Mucosa of rectum (tissue), 2 donors: ENCODE results near the gene CLDN22.

ENCODE experiments used
- H3K27ac ChIP-seq, 2 donors: one replicate each; pipeline ENCODE4 v1.7.0; 2013; ENCODE audit warnings: inconsistent platforms in 2 of 2, low read depth in 2 of 2, low read length in 2 of 2
- H3K27me3 ChIP-seq, 2 donors: one replicate each; pipeline ENCODE4 v1.7.0; 2013; ENCODE audit warnings: low read length in 2 of 2; ENCODE audit not compliant: control insufficient read depth in 2 of 2, insufficient read depth in 2 of 2
- H3K36me3 ChIP-seq, 2 donors: one replicate each; pipeline ENCODE4 v1.7.0; 2013; ENCODE audit warnings: low read length in 2 of 2; ENCODE audit not compliant: control insufficient read depth in 2 of 2, insufficient read depth in 2 of 2
- H3K4me1 ChIP-seq, 2 donors: one replicate each; pipeline ENCODE4 v1.7.0; 2013; ENCODE audit warnings: low read length in 2 of 2, mild to moderate bottlenecking in 1 of 2; ENCODE audit not compliant: control insufficient read depth in 2 of 2, insufficient read depth in 2 of 2
- H3K4me3 ChIP-seq, 2 donors: one replicate each; pipeline ENCODE4 v1.7.0; 2013; ENCODE audit warnings: low read length in 2 of 2
- H3K9ac ChIP-seq, 2 donors: one replicate each; pipeline ENCODE4 v1.7.0; 2013; ENCODE audit warnings: low read length in 2 of 2, low read depth in 1 of 2, mild to moderate bottlenecking in 1 of 2
- H3K9me3 ChIP-seq, 2 donors: one replicate each; pipeline ENCODE4 v1.7.0; 2013; ENCODE audit warnings: low read length in 2 of 2; ENCODE audit not compliant: control insufficient read depth in 2 of 2
- donor health status: healthy.
- donor health status: Normal muscosa, but diverticular disease.

Gene CLDN22

GRCh38 chr4:183347146-183347545 is 27.1 kb upstream of the CLDN22 start:
- H3K27ac ChIP-seq = no peak overlapping the region
- no peaks in the 10 kb centered on the region for H3K27me3 ChIP-seq
- H3K9me3 ChIP-seq = no peaks in the 10 kb centered on the region
- no peak overlapping the region for H3K9ac ChIP-seq
- no peak overlapping the region for H3K4me3 ChIP-seq
- H3K4me1 ChIP-seq = no peaks in the 10 kb centered on the region
- no peaks in the 10 kb centered on the region for H3K36me3 ChIP-seq

GRCh38 chr4:183345261-183345660 is 25.2 kb upstream of the CLDN22 start:
- no peaks in the 10 kb centered on the region for H3K27me3 ChIP-seq
- no peaks in the 10 kb centered on the region for H3K36me3 ChIP-seq
- no peaks in the 10 kb centered on the region for H3K9me3 ChIP-seq
- H3K27ac ChIP-seq = no peak overlapping the region
- no peaks in the 10 kb centered on the region for H3K4me1 ChIP-seq
- H3K4me3 ChIP-seq = no peak overlapping the region
- H3K9ac ChIP-seq = no peak overlapping the region

DNA sequence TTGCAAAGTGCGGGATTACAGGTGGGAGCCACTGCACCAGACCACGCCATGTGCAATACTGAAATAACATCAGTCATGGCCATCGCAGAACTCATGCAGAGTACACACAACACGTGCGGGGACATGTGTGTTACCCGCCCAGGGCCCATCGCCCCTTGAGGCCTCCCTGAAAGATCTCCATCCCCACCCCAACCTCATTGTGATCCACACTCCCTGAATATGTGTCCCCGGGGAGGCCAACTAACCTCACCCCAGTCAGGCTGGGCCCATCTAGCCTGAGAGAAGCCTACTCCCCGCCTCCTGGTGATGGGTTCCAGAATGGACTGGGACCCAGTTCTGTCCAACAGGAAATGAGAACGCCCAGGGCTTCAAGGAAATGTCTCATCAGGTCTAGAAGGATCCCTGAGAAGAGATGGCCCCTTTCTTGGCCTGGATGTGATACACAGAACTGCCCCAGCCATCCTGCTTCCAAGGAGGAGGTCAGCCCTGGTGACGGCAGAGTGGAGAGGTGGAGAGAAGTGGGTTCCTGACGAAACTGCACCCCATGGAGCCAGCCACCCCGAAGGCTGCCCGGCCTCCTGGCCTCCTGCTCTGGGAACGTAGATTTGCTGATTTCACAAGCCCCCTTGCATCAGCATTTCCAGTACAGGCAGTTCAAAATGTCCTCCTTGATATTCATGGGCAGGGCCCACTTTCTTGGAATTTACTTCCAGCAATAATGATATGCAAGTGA is 24.6 kb upstream of the CLDN22 start:
- H3K36me3 ChIP-seq = no peaks in the 10 kb centered on the region
- no peaks in the 10 kb centered on the region for H3K9me3 ChIP-seq
- H3K4me1 ChIP-seq = no peaks in the 10 kb centered on the region
- H3K27ac ChIP-seq = no peak overlapping the region
- H3K27me3 ChIP-seq = no peaks in the 10 kb centered on the region
- no peak overlapping the region for H3K9ac ChIP-seq
- no peak overlapping the region for H3K4me3 ChIP-seq

DNA sequence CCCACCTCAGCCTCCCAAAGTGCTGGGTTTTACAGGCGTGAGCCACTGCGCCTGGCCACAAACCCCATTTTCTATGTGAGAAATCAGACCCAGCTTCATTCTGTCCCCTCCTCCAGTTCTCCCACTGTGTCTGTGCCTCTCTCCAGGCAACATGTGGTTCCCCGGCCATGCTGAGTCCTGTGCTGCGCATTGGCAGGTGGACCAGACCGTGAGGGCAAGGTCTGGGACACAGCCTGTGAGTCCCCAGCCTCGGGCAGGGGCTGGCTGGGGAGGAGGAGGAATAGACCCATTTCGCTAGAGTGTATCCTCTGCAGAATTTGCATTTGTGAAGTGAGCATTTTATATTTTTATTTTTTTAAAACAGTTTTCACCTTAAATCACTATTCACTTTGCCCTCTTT is 23.7 kb upstream of the CLDN22 start:
- Histone ChIP-seq H3K27me3 (no peaks in the 10 kb centered on the region), H3K4me3 (no peak overlapping the region), H3K9ac (no peak overlapping the region), H3K27ac (no peak overlapping the region), H3K4me1 (no peaks in the 10 kb centered on the region), H3K9me3 (no peaks in the 10 kb centered on the region), H3K36me3 (no peaks in the 10 kb centered on the region)

DNA sequence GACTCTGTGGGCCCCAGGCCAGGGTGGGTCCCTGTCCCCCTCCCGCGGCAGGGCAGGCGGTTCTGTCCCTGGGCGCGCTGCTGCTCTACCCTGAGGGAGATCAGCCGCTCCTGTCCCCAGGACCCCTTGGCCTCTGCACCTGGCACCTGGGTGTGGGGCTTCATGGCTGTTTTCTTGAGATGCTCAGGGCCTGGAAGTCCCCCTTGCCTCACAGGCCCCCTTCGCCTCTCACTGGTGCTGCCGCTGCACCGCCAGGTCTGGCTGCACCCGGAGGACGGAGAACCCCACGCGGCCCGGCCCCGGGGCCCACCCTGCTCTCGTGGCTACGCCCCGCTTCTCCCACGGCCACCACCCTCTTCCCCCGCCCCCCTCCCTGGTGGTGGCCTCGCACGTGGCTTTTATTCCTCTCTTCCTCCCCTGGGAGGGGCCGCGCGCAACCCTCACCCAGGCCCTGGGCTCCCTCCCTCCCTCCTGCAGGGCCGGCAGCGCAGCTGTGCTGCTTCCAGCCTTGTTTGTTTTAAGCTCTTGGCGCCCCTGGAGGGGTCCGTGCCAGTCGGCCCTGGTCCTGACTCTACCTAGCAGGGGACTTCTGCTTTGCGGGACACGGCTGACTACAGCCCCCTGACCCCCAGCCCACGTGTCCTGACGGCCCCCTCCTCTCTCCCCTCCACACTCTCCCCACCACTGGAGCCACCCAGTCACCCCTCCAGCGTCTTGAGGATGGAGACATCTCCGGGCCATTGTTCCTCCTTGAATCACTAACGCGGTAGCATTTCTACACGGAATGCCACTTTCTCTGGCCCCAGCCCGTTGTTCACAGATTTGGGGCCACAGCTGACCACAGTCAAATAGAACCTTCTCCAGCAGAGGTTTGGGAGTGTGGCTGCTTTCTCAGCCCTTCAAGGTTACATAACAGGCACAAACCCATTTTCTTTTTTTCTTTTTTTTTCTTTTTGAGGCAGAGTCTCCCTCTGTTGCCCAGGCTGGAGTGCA is 22.8 kb upstream of the CLDN22 start:
- Histone ChIP-seq H3K4me3 (no peak overlapping the region), H3K9ac (no peak overlapping the region)

GRCh38 chr4:183337833-183338232 is 17.8 kb upstream of the CLDN22 start:
- no peak overlapping the region for H3K27ac ChIP-seq
- no peaks in the 10 kb centered on the region for H3K27me3 ChIP-seq
- H3K9ac ChIP-seq = no peak overlapping the region
- H3K9me3 ChIP-seq = no peaks in the 10 kb centered on the region
- no peaks in the 10 kb centered on the region for H3K36me3 ChIP-seq
- H3K4me1 ChIP-seq = no peaks in the 10 kb centered on the region
- no peak overlapping the region for H3K4me3 ChIP-seq

More for the DNA sequence above, 22.8 kb upstream of the CLDN22 start:
- no peak overlapping the region for H3K27ac ChIP-seq
- H3K27me3 ChIP-seq = no peaks in the 10 kb centered on the region
- H3K9me3 ChIP-seq = no peaks in the 10 kb centered on the region
- H3K4me1 ChIP-seq = no peaks in the 10 kb centered on the region
- H3K36me3 ChIP-seq = no peaks in the 10 kb centered on the region

- H3K27ac ChIP-seq = no peak overlapping the region
Measured at GRCh38 chr4:183337349-183337748, 17.3 kb upstream of the CLDN22 start.

DNA sequence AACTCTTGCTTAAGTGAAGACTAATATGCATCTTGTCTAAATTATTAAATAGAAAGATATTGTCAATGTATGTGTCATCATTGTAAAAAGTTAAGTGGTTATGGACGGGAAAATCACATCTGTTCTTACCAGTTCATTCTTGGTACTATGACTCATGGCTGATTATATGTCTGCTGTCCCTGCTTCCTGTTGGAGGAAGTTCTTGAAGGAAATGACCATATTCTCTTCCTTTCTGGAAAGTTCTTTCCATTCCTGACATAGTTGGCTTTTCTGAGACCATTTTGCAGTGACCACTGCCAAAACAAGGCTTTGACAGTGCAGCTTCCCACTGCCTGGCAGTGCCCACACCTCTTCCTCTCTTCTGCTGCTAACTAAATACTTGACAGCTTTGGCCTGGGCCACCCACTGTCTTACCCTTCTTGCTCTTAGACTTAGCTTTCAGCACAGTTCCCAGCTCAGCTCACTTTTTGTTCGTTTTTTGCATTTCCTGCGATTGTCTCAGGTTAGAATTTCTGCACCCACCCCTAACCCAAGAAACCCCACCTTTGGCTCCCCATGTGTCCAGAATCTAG is 15.4 kb upstream of the CLDN22 start:
- H3K27ac ChIP-seq = no peak overlapping the region
- no peaks in the 10 kb centered on the region for H3K36me3 ChIP-seq
- no peaks in the 10 kb centered on the region for H3K27me3 ChIP-seq
- H3K9ac ChIP-seq = no peak overlapping the region
- H3K4me3 ChIP-seq = no peak overlapping the region
- no peaks in the 10 kb centered on the region for H3K9me3 ChIP-seq
- H3K4me1 ChIP-seq = no peaks in the 10 kb centered on the region

More at GRCh38 chr4:183337349-183337748, 17.3 kb upstream of the CLDN22 start:
- H3K9me3 ChIP-seq = no peaks in the 10 kb centered on the region
- no peaks in the 10 kb centered on the region for H3K36me3 ChIP-seq
- H3K4me1 ChIP-seq = no peaks in the 10 kb centered on the region
- H3K27me3 ChIP-seq = no peaks in the 10 kb centered on the region
- no peak overlapping the region for H3K4me3 ChIP-seq
- no peak overlapping the region for H3K9ac ChIP-seq

DNA sequence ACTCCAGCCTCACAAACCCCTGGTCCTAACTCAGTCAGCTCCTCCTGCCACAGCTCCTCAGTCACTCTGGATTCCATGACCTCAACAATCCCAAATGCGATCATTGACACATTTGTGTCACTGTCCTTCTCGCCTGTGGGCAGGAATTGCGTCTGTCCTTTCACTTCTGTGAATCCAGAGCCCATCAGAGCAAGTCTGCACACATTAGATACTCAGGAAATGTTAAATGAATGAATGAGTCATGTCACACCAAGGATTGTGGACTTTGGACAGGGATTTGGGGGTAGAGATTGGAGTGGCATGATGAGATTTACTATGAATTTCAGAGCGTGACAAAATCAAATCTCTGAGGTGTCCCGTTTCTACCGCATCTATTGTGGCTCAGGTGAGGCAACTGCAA is 13.9 kb upstream of the CLDN22 start:
- Histone ChIP-seq H3K9me3 (no peaks in the 10 kb centered on the region), H3K4me1 (no peaks in the 10 kb centered on the region), H3K4me3 (no peak overlapping the region), H3K27ac (no peak overlapping the region), H3K27me3 (no peaks in the 10 kb centered on the region), H3K36me3 (no peaks in the 10 kb centered on the region), H3K9ac (no peak overlapping the region)

- no peaks in the 10 kb centered on the region for H3K9me3 ChIP-seq
- H3K36me3 ChIP-seq = no peaks in the 10 kb centered on the region
- no peak overlapping the region for H3K27ac ChIP-seq
- H3K27me3 ChIP-seq = no peaks in the 10 kb centered on the region
- H3K4me1 ChIP-seq = no peaks in the 10 kb centered on the region
- no peak overlapping the region for H3K9ac ChIP-seq
- H3K4me3 ChIP-seq = no peak overlapping the region
Measured at GRCh38 chr4:183333202-183333601, 13.1 kb upstream of the CLDN22 start.
